WI38 (cell line): ENCODE measurements around the gene ZNF579.
A peak's percentile ranks its signal among the peaks of the same experiment; 100 is the strongest.

ENCODE experiments used
- H3K4me3 ChIP-seq: 2 replicates; pipeline ENCODE4 v1.5.1; 2011; ENCODE audit warnings: low read depth, mild to moderate bottlenecking, control low read depth, low read length
- CTCF ChIP-seq: IDR thresholded peaks from 2 replicates; pipeline ENCODE4 v1.5.1; 2012; ENCODE audit warnings: low read depth, mild to moderate bottlenecking, control low read depth, low read length

Gene ZNF579

GRCh38 chr19:55609326-55609725, 28.7 kb upstream of the ZNF579 start:
- no peak for TF ChIP-seq CTCF
- H3K4me3 ChIP-seq: no peak overlapping the region

GRCh38 chr19:55606817-55607216, 26.2 kb upstream of the ZNF579 start:
- H3K4me3 ChIP-seq: peak overlapping the region; percentile 94
- no peak for TF ChIP-seq CTCF

GRCh38 chr19:55606471-55606787, 25.8 kb upstream of the ZNF579 start:
- no peak for TF ChIP-seq CTCF
- peak overlapping the region; percentile 94 for H3K4me3 ChIP-seq

GRCh38 chr19:55605637-55606470, 25.2 kb upstream of the ZNF579 start, which contains the start of gene ZNF865:
ZNF865 (plus strand) TSS chr19:55605647; CDS start chr19:55613619, 7,972 bp downstream.
- peak within 1 kb of the TSS; percentile 94 for H3K4me3 ChIP-seq
- peak; percentile 77 for TF ChIP-seq CTCF

- peak overlapping the region; percentile 94 for H3K4me3 ChIP-seq
- TF ChIP-seq CTCF: no peak
These were observed 24.6 kb upstream of the ZNF579 start for GRCh38 chr19:55605207-55605636.

GRCh38 chr19:55603581-55604292, 23.1 kb upstream of the ZNF579 start:
- no peak for TF ChIP-seq CTCF
- no peak overlapping the region for H3K4me3 ChIP-seq

GRCh38 chr19:55603115-55603514, 22.5 kb upstream of the ZNF579 start:
- H3K4me3 ChIP-seq: no peak overlapping the region
- TF ChIP-seq CTCF: no peak
